ENCODE data around the gene SCN2B.

DNA sequence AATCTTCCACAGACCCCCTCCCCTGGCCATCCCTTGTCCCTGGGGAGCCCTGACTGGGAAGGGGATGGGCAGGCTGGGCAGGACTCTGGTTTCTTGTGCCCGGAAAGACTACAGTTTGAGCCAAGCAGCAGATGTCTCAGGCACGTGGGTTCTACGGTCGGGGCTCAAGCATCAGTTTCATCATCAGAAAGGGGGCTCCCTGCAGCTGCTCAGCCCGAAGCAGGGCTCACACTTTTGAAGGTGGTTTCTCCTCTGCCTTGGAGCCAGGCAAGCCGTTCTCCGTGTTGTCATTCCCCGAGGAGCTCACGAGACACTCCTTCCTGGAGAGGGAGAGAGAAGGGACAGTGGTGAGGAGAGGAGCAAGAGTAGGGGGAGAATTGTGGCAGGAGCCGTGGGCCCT, 39.6 kb downstream of the SCN2B start:
- TF ChIP-seq, protein P1, sequence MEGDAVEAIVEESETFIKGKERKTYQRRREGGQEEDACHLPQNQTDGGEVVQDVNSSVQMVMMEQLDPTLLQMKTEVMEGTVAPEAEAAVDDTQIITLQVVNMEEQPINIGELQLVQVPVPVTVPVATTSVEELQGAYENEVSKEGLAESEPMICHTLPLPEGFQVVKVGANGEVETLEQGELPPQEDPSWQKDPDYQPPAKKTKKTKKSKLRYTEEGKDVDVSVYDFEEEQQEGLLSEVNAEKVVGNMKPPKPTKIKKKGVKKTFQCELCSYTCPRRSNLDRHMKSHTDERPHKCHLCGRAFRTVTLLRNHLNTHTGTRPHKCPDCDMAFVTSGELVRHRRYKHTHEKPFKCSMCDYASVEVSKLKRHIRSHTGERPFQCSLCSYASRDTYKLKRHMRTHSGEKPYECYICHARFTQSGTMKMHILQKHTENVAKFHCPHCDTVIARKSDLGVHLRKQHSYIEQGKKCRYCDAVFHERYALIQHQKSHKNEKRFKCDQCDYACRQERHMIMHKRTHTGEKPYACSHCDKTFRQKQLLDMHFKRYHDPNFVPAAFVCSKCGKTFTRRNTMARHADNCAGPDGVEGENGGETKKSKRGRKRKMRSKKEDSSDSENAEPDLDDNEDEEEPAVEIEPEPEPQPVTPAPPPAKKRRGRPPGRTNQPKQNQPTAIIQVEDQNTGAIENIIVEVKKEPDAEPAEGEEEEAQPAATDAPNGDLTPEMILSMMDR (IDR thresholded peaks at IDR 0.05): no peak
- TF ChIP-seq POLR2A (IDR thresholded peaks at IDR 0.05): no peak

Measured in testis (tissue), 2 donors.